Central memory CD4-positive, alpha-beta T cell (primary cell): Measurements from ENCODE around the gene ATP5F1C.

Experiments used
- DNase-seq: peaks from one replicate; pipeline ENCODE4 v3.0.0; 2022

The ATP5F1C gene

GRCh38 chr10:7853226-7853842, 65.4 kb downstream of the ATP5F1C start:
- DNase-seq = no peak

DNA sequence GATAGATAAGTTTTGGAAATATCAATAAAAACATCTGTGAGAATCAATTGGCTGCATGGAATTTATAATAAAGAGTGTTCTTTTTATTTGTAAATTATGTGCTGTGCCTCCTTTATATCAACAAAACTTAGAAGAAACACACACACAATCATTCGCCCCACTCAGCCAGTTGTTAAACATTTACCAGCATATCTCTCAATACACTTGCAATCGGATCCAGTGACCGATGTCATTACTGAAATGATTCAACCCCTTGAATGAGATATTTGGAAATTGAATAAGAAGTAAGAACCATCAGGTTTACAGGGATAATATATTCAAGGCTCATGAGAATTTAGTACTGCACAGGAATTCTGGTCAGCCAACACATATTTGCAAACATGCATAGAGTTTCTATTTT, 65.9 kb downstream of the ATP5F1C start:
- no peak for DNase-seq

GRCh38 chr10:7855205-7855604, 67.2 kb downstream of the ATP5F1C start:
- DNase-seq = no peak

DNA sequence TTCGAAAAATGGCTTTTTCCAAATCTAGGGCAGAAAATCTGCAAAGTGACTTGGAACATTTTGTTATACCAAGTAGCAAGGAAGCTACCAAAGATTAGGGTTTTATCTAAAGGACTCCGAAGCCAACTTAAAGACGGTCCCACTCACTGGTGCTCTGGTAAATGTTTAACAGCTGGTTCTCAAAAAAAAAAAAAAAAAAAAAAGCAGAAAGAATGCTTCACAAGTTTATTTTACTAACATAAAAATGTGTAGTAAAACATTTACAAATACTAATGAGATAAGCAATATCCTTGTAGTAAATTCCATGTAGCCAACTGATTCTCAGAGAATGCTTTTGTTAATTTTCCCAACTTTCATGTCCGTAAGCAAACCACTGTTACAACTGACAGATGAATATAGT, 68.7 kb downstream of the ATP5F1C start:
- DNase-seq = no peak

DNA sequence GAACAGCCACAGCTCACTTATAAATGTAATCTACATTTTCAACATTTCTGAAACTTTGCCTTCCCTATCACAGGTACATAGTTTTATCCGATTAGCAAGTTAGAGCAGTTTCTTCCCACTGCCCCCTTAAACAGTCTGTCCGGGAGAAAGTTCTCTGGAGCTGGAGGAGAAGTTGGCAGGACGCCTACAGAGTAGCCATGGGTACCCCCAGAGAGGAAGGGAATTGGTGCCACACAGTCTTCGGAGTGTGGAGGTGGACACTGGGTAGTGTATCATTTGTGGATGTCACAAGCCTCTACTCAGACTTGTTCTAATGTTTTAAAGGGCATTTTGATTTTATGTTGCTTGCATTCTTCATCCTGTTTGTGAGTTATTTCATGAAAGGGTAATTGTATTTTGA, 69.3 kb downstream of the ATP5F1C start:
- DNase-seq = no peak
